ENCODE measurements around the gene C11orf68.
A peak's percentile ranks its signal among the peaks of the same experiment; 100 is the strongest.

The C11orf68 gene

GRCh38 chr11:65890324-65891218 lies 28.3 kb downstream of the C11orf68 start, which contains the start of gene CCDC85B:
Gene CCDC85B, plus strand, starts transcription at chr11:65890673. Its CDS starts 111 bp downstream, at chr11:65890784.
- DNase-seq (ENCODE audit: low spot score): peak; percentile 94

- DNase-seq (ENCODE audit: low spot score): peak; percentile 97
Observed at GRCh38 chr11:65888163-65888814, 30.6 kb downstream of the C11orf68 start, which contains the start of gene FIBP. Gene FIBP, minus strand, starts transcription at chr11:65888471. Its CDS starts 53 bp downstream, at chr11:65888418.

GRCh38 chr11:65887723-65888162 lies 31.1 kb downstream of the C11orf68 start:
- DNase-seq (ENCODE audit: low spot score): no peak

- DNase-seq (ENCODE audit: low spot score): no peak
Observed at GRCh38 chr11:65886826-65887722, 31.8 kb downstream of the C11orf68 start.

GRCh38 chr11:65885808-65886536 lies 32.9 kb downstream of the C11orf68 start:
- no peak for DNase-seq (ENCODE audit: low spot score)

- no peak for DNase-seq (ENCODE audit: low spot score)
Observed at GRCh38 chr11:65885231-65885630, 33.6 kb downstream of the C11orf68 start.

- DNase-seq (ENCODE audit: low spot score): peak; percentile 92
Observed at GRCh38 chr11:65884716-65885092, 34.2 kb downstream of the C11orf68 start.

- DNase-seq (ENCODE audit: low spot score): no peak
Observed at GRCh38 chr11:65883786-65884715, 34.8 kb downstream of the C11orf68 start.

GRCh38 chr11:65883058-65883761 lies 35.7 kb downstream of the C11orf68 start:
- no peak for DNase-seq (ENCODE audit: low spot score)

GRCh38 chr11:65882120-65883057 lies 36.5 kb downstream of the C11orf68 start:
- DNase-seq (ENCODE audit: low spot score): no peak

GRCh38 chr11:65880844-65881421 lies 37.9 kb downstream of the C11orf68 start:
- no peak for DNase-seq (ENCODE audit: low spot score)

GRCh38 chr11:65880027-65880426 lies 38.8 kb downstream of the C11orf68 start:
- no peak for DNase-seq (ENCODE audit: low spot score)

- DNase-seq (ENCODE audit: low spot score): no peak
Observed at GRCh38 chr11:65879617-65880016, 39.2 kb downstream of the C11orf68 start, which contains the start of gene CTSW. Gene CTSW, plus strand, starts transcription at chr11:65879837. Its CDS starts 18 bp downstream, at chr11:65879855.

GRCh38 chr11:65873318-65874156 lies 45.3 kb downstream of the C11orf68 start:
- peak; percentile 95 for DNase-seq (ENCODE audit: low spot score)

- no peak for DNase-seq (ENCODE audit: low spot score)
Observed at GRCh38 chr11:65872586-65873317, 46.1 kb downstream of the C11orf68 start, which contains the start of gene EFEMP2. Gene EFEMP2, minus strand, starts transcription at chr11:65872800. Its CDS starts 446 bp downstream, at chr11:65872354.

Measured in HuH-7.5 (cell line).